ENCODE results near the gene LHPP. TPM values are rescaled to one million over a fixed set of nuclear protein-coding genes. Genes with fewer than 3 reads are reported as not detected.

LHPP gene
- total and polyA plus RNA-seq, 10 donors = 16.8 to 36.8 (median 23.5) TPM

DNA sequence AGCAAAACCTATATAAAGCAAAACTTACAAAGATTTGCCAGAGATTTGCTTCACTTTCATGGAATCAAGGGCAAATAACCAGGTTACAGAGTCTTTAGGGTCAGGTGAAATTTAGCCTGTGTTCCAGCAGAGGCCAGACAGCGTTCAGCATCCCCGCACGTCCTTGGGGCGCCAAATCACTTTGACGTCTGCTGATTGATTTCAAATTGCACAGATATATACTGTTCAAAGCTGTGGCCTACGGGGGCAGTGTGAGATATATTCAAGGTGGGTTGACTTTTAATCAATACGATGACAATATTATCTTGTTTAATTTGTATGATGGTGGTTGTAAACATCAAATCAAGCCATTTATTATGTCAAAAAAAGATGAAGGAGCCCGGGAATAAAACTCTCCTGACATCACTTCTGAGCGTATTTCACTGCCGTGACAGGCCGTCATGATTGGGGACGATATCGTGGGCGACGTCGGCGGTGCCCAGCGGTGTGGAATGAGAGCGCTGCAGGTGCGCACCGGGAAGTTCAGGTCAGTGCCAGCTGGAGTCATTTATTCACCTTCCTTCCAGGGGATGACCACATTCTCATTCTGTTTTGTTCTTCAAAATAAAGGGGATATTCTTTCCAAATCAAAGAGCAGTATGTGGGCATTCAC lies 55.2 kb downstream of the LHPP start:
- TF ChIP-seq, protein P1, sequence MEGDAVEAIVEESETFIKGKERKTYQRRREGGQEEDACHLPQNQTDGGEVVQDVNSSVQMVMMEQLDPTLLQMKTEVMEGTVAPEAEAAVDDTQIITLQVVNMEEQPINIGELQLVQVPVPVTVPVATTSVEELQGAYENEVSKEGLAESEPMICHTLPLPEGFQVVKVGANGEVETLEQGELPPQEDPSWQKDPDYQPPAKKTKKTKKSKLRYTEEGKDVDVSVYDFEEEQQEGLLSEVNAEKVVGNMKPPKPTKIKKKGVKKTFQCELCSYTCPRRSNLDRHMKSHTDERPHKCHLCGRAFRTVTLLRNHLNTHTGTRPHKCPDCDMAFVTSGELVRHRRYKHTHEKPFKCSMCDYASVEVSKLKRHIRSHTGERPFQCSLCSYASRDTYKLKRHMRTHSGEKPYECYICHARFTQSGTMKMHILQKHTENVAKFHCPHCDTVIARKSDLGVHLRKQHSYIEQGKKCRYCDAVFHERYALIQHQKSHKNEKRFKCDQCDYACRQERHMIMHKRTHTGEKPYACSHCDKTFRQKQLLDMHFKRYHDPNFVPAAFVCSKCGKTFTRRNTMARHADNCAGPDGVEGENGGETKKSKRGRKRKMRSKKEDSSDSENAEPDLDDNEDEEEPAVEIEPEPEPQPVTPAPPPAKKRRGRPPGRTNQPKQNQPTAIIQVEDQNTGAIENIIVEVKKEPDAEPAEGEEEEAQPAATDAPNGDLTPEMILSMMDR (IDR thresholded peaks at IDR 0.05 in 8 of 11, conservative IDR thresholded peaks at IDR 0.05 in 3 of 11) = no peak
- TF ChIP-seq POLR2AphosphoS5 (IDR thresholded peaks at IDR 0.05) (no peak), POLR2A (IDR thresholded peaks at IDR 0.05) (no peak)
- no peaks in the 10 kb centered on the region for H3K27me3 ChIP-seq (replicated peaks in 1 of 7)
- H3K27ac ChIP-seq = no peak overlapping the region
- no peak overlapping the region for H3K4me3 ChIP-seq
- DNase-seq = peak; percentile 33
- intact Hi-C loops (cut with DNase I; ENCODE audit: low total_unique reads) = no loop called here
- no peaks in the 10 kb centered on the region for H3K9me3 ChIP-seq
- 92 to 96% (median 94%) methylated on average over 21 of the region's 21 CpGs for WGBS, 5 donors
- peaks cover 0 to 13% (median 0%) of the 10 kb centered on the region in 6 donors for H3K4me1 ChIP-seq
- peaks cover 0 to 18% (median 0%) of the 10 kb centered on the region in 6 donors for H3K36me3 ChIP-seq

GRCh38 chr10:124517461-124517860 lies 55.8 kb downstream of the LHPP start:
- Histone ChIP-seq H3K4me1 (peaks cover 0 to 19% (median 4%) of the 10 kb centered on the region in 6 donors), H3K27me3 (replicated peaks in 1 of 7) (no peaks in the 10 kb centered on the region), H3K36me3 (peaks cover 0 to 18% (median 0%) of the 10 kb centered on the region in 6 donors), H3K9me3 (no peaks in the 10 kb centered on the region), H3K4me3 (no peak overlapping the region), H3K27ac (no peak overlapping the region)
- 89 to 98% (median 96%) methylated on average over 6 of the region's 6 CpGs for WGBS, 5 donors
- intact Hi-C loops (cut with DNase I; ENCODE audit: low total_unique reads) = no loop called here
- no peak for TF ChIP-seq POLR2AphosphoS5 (IDR thresholded peaks at IDR 0.05)
- peak; percentile 35 for DNase-seq

DNA sequence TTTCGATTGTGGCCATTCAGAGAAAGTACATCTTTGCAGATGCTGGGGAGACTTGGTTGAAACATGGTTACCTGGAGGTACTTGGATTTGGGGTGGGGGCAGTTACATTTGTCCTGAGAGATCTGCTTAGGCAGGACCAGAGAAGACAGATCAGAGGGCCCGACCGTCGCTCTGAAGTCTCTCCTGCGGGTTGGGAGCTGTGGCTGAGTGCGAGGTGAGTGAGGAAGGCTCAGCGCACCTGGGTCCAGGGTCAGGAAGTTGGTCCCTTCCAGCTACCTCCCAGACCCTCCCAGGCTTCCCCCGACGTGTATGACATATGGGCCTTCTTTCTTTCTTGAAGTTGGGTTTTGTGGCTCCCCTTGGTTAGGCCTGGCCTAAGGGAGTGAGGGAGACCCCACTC lies 56.3 kb downstream of the LHPP start:
- Histone ChIP-seq H3K36me3 (peaks cover 0 to 18% (median 0%) of the 10 kb centered on the region in 6 donors), H3K4me1 (peaks cover 4 to 24% (median 9%) of the 10 kb centered on the region in 6 donors), H3K27ac (no peak overlapping the region), H3K27me3 (replicated peaks in 1 of 7) (no peaks in the 10 kb centered on the region), H3K4me3 (no peak overlapping the region), H3K9me3 (no peaks in the 10 kb centered on the region)
- TF ChIP-seq POLR2AphosphoS5 (IDR thresholded peaks at IDR 0.05) (no peak), POLR2A (IDR thresholded peaks at IDR 0.05) (no peak)
- TF ChIP-seq, protein P1 (IDR thresholded peaks at IDR 0.05 in 8 of 11, conservative IDR thresholded peaks at IDR 0.05 in 3 of 11) = no peak
- intact Hi-C loops (cut with DNase I; ENCODE audit: low total_unique reads) = no loop called here
- peak; percentile 47 for DNase-seq
- 89 to 97% (median 92%) methylated on average over 7 to 9 of the region's 9 CpGs for WGBS, 5 donors

- TF ChIP-seq POLR2A (IDR thresholded peaks at IDR 0.05) (no peak), POLR2AphosphoS5 (IDR thresholded peaks at IDR 0.05) (no peak)
- TF ChIP-seq, protein P1 (IDR thresholded peaks at IDR 0.05 in 8 of 11, conservative IDR thresholded peaks at IDR 0.05 in 3 of 11) = no peak
- no peaks in the 10 kb centered on the region for H3K9me3 ChIP-seq
- peak; percentile 42 for DNase-seq
- WGBS, 5 donors = 91 to 98% (median 94%) methylated on average over 7 to 15 of the region's 15 CpGs
- intact Hi-C loops (cut with DNase I; ENCODE audit: low total_unique reads) = no loop called here
- H3K27ac ChIP-seq = no peak overlapping the region
- peaks cover 0 to 18% (median 0%) of the 10 kb centered on the region in 6 donors for H3K36me3 ChIP-seq
- no peaks in the 10 kb centered on the region for H3K27me3 ChIP-seq (replicated peaks in 1 of 7)
- H3K4me1 ChIP-seq = peaks cover 8 to 28% (median 13%) of the 10 kb centered on the region in 6 donors
- H3K4me3 ChIP-seq = no peak overlapping the region
These were observed 56.7 kb downstream of the LHPP start for GRCh38 chr10:124518366-124518765.

Data from spleen (tissue), 11 donors.